HG02852 (cell line): ENCODE measurements around the gene MAPK14.

ENCODE experiments used
- ATAC-seq: cut with Tn5 transposase; IDR thresholded peaks from one replicate; pipeline ENCODE4 v1.9.1; 2021; ENCODE audit warnings: mild to moderate bottlenecking, moderate library complexity; ENCODE audit not compliant: unreplicated experiment

Gene MAPK14

GRCh38 chr6:36035225-36035624 lies 7.6 kb downstream of the MAPK14 start:
- ATAC-seq: no peak

GRCh38 chr6:36038120-36038876 lies 10.7 kb downstream of the MAPK14 start:
- ATAC-seq: no peak

DNA sequence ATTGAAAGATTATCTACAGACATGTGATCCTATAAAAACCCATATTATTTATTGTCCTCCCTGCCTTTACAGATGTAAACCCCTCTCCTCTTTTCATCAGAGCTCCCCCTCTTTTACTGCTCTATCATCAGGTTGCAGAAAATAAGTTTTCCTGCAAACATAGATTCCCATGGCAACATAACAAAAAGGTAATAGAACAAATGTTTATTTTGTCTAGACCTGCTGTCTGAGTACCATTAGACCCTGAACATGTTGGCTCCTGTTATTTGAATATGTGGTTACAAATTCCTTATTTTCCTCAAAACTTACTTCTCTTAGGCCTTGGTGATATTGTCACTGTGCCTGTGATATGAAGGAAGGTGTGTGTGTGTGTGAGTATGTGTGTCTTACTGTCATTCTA lies 11.5 kb downstream of the MAPK14 start:
- ATAC-seq: no peak

- no peak for ATAC-seq
Observed at GRCh38 chr6:36040958-36041357, 13.3 kb downstream of the MAPK14 start.

GRCh38 chr6:36042618-36043260 lies 15.1 kb downstream of the MAPK14 start:
- ATAC-seq: no peak

GRCh38 chr6:36049582-36049981 lies 22.0 kb downstream of the MAPK14 start:
- ATAC-seq: no peak

- ATAC-seq: no peak
Observed at GRCh38 chr6:36050305-36050704, 22.7 kb downstream of the MAPK14 start.

- no peak for ATAC-seq
Observed at GRCh38 chr6:36050947-36051710, 23.5 kb downstream of the MAPK14 start.

DNA sequence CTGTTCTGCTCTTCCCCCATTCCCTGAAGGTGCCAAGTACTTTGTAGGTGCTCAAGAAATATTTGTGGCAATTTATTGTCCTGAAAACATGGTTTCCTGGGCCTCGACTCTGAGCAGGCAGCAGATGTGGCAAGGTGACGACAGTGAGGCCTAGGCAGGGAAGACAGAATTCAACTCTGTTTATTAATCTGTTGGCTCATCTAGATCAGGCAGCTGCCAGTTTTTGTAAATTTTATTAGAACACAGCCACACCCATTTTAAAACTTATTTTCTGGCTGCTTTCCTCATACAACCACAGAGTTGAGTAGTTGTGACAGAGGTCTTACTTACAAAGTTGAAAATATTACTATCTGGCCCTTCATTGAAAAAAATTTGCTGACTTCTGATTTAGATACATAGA lies 24.5 kb downstream of the MAPK14 start:
- ATAC-seq: no peak

- ATAC-seq: no peak
Observed at GRCh38 chr6:36053878-36054277, 26.3 kb downstream of the MAPK14 start.

GRCh38 chr6:36054415-36054814 lies 26.8 kb downstream of the MAPK14 start:
- ATAC-seq: no peak

DNA sequence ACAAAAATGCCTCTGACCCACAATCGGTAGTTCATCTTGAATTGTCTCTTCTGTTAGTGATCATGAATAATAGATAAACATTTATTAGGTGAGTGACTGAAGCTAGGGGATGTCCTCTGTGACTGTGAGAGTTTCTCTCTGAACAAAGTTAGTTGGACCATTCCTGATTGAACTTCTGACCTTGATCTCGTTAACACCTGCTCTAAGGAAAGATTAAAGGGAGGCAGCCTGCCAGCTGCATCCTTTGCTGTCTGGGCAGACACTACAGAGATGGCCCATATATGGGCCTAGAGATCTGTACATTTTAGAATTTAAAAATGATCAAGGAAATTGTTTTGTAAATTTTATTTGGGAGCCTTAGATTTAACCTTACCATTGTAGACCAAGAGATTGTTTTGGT lies 27.3 kb downstream of the MAPK14 start:
- ATAC-seq: no peak

DNA sequence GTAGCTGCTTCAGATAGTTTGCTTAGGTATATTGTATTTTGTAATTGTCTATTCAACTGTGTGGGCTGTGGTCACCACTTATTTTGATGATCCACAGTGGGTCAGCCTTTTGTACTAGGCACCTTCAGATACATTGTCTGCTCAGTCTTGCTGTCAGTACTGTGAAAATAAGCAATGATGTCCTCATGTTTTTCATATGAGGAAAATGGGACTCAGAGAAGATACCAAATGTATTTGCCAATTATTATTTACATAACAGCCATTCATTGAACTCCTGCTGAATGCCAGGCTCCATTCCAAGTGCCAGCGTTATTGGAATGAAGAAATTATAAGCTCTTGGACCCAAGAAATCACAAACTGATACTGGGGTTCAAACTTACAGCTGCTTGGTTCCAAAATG lies 28.6 kb downstream of the MAPK14 start:
- no peak for ATAC-seq

- ATAC-seq: no peak
Observed at GRCh38 chr6:36061236-36061635, 33.6 kb downstream of the MAPK14 start.

GRCh38 chr6:36062247-36062646 lies 34.6 kb downstream of the MAPK14 start:
- no peak for ATAC-seq

DNA sequence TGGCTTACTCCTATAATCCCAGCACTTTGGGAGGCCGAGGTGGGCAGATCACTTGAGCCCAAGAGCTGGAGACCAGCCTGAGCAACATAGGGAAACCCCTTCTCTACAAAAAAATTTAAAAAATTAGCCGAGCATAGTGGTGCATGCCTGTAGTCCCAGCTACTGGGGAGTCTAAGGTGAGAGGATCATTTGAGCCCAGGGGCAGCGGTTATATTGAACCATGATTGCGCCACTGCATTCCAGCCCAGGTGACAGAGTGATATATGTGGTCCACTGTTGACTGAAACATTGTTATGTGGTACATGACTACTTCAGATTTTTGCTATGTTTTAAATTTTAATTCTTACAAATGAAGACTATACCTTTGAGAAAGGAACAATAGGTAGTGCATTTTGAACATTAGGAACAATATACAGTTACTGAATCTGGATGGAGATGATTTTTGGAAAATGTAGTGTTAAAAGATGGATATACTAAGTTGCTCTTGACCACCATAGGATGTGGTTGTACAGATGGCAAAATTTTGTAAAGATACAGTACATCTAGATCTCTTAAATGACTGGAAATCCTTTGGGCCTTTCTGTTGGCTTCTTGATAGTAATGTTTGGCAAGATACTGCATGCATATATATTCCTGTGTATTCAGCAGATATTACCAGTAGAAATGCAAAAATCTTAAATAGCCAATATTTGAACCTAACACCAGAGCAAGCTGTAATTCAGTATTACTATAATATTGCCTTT lies 35.9 kb downstream of the MAPK14 start:
- no peak for ATAC-seq

- ATAC-seq: no peak
Observed at GRCh38 chr6:36064770-36065396, 37.3 kb downstream of the MAPK14 start.

DNA sequence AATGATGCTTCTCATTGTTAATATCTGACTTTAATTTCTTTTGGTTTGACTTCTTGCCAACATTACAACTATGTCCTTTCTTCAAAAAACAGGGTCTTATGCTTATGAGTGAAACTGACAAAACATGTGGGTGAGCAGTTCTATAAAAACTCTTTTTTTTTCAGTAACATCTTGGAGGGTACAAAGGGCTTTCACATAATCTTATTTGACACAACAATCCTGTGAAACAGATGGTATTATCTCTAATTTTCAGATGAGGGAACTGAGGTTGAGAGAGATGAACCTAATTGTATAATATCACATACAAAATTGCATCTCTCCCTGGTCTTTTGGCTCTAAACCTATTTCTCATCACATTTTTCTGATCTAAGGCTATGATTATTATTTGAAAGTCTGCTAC lies 38.3 kb downstream of the MAPK14 start:
- no peak for ATAC-seq

GRCh38 chr6:36066817-36067216 lies 39.2 kb downstream of the MAPK14 start:
- ATAC-seq: no peak

- no peak for ATAC-seq
Observed at GRCh38 chr6:36067374-36068011, 39.9 kb downstream of the MAPK14 start.
